Measurements from ENCODE around the gene RNF144A. TPM values are rescaled to one million over a fixed set of nuclear protein-coding genes. Genes with fewer than 3 reads are reported as not detected.

Gene RNF144A
- total and polyA plus RNA-seq, 9 donors, result 13.7 to 27.6 (median 21.5) TPM

Other genes with a start within 250 kb of the RNF144A start
- gene CMPK2, start 51.5 kb upstream of the RNF144A start, total RNA-seq, result 3.2 TPM
- gene CMPK2, start 51.5 kb upstream of the RNF144A start, polyA plus RNA-seq (ENCODE audit: insufficient read depth in 1 of 8, insufficient read length in 8 of 8, low replicate concordance in 1 of 8), result 1 to 10 TPM; 3.1 to 5.3 (median 3.8) TPM
- 3.3 TPM for gene RSAD2, start 39.6 kb upstream of the RNF144A start, total RNA-seq
- gene RSAD2, start 39.6 kb upstream of the RNF144A start, polyA plus RNA-seq (ENCODE audit: insufficient read depth in 1 of 8, insufficient read length in 8 of 8, low replicate concordance in 1 of 8), result 1 to 10 TPM; 2.6 to 5.1 (median 3.0) TPM